HTERT RPE-1 (cell line): ENCODE data around the gene MRTFA.

Experiments
- in situ Hi-C: fragments of 300-500 bp; cut with MboI; formaldehyde crosslinking; loops from 4 replicates; pipeline ENCODE4 v1.14.3; 2020; ENCODE audit warnings: low sequenced_read_pairs

The MRTFA gene

DNA sequence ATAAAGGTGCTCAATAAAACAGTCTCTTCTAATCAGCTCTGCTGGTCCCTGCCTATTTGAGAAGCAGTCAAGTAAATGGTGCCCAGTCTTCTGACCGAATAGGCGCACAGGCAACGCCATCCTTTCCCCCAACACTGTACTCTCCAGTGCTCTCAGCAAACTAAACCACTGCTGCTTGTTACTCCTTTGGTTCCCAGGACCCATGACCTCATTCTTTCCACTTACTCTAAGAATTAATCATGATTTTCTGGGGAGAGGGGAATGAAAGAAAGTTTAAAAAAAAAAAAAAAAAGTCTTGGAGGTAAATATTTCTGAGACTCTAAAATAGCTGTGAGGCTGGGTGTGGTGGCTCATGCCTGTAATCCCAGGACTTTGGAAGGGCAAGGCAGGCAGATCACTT lies 202.4 kb downstream of the MRTFA start:
- in situ Hi-C loops: no loop called here

DNA sequence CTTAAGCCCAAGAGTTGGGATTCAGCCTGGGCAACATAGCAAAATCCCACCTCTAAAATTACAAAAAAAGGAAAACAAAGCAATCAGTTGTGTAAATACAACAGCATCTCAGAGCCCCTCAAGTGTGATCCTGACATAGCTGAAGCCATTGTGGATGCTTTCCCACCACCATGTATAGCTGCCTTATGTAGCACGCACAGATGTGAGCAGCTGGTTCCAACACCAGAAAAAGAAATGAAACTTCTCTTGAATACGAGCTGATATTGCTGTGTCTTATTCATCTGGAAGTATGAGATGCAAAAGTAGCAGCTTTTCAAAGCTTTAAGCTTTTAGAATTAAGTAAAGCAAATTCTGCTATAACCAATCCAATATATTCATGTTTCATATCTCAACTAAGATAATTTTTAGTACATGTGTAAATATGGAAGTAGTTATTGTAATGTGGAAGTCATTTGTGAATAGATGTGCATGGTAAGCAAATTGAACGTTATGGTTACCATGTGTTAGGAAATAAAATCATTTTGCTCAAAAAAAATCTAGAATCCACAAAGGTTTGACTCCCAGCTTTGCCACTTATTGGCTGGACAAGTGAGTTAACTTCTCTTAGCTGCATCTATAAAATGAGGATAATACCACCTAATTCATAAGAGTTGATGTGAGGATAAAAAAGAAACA lies 203.0 kb downstream of the MRTFA start:
- in situ Hi-C loops: no loop called here

DNA sequence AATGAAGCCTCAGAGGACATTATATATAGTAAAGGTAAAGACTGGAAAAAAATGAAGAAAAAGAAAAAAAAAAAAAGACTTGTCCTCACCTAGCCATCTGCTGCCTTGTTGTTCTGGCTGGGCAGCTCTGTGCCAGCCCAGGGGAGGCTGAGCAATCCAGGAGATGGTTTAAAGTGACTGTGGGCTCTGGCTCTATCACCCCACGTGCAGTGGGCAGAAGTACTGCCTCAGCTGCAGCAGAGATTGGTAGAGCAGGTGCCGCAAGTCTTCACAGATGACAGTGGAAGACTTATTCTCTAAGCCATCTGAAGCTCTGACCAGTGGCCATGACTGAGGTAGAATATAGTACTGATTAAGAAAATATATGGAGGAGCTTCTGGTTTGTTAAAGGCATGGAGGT lies 203.9 kb downstream of the MRTFA start:
- in situ Hi-C loops: no loop called here

DNA sequence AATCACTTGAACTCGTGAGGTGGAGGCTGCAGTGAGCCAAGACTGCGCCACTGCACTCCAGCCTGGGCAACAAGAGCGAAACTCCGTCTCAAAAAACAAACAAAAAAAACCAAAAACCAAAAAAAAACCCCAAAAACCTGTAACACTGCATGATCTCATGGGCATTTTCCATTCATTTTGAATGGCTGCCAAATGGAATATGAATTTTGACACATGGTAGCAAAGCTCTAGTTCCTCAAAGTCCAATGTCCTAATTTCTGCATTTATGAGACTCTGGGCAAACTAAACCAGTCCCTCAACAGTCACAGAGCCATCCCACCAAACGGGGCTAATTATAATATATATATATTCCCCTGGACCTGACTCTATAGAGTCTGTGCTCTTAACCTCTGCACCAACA lies 204.4 kb downstream of the MRTFA start:
- in situ Hi-C loops: no loop called here

DNA sequence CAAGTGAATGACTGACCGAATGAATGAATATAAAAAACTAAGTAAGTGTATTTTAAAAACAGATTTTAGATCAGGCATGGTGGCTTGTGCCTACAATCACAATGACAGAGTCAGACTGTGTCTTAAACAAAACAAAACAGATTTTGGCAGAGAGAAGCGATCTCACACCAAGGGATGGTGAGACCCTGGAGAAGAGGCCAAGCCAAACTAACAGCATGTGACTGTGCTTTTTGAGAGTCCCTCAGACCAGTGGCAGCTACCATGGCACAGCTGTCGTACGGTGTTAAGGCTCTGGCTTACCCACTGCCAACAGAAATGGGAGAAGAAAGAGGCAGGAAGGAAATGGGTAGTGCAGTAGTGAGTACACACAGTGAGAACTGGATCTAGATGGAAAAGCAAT lies 205.5 kb downstream of the MRTFA start:
- in situ Hi-C loops: no loop called here

DNA sequence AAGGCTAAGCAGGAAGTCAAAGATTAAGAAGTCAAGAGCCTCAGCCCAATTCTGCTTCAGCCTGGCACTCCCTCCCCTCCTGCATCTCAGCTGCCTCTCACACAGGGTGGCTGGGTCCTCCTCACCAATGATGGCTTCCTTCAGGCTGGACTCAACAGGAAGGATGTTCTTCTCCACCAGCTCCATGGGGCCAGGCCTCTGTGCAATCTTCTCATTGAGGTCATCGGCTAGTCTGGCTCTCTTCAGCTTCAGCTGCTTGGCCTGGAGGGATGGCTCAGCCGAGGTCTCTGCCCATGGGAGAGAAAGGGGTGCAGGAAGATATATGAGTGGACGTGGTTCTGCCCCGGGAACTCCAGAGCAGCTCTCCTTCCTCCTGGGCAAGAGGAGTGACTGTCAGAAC lies 207.0 kb downstream of the MRTFA start:
- in situ Hi-C loops: no loop called here

DNA sequence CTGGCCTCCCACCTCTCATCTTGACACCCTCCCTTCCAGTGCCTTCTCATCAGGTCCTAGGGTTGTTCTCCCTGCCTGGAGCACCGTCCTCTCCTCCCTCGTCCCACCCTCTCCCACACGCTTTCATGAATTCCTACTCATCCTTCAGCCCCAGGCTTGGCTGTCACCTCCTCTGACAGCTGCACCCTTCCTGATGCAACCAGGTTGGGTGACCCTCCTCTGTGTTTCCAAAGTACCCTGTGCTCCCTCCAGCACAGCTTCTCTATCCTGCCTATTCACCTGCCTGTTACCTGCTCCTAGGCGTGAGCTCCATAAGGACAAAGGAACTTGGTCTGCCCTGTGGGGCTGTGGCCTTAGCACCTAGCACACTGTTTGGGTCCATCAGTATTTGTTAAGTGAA lies 207.7 kb downstream of the MRTFA start:
- in situ Hi-C loops: no loop called here

DNA sequence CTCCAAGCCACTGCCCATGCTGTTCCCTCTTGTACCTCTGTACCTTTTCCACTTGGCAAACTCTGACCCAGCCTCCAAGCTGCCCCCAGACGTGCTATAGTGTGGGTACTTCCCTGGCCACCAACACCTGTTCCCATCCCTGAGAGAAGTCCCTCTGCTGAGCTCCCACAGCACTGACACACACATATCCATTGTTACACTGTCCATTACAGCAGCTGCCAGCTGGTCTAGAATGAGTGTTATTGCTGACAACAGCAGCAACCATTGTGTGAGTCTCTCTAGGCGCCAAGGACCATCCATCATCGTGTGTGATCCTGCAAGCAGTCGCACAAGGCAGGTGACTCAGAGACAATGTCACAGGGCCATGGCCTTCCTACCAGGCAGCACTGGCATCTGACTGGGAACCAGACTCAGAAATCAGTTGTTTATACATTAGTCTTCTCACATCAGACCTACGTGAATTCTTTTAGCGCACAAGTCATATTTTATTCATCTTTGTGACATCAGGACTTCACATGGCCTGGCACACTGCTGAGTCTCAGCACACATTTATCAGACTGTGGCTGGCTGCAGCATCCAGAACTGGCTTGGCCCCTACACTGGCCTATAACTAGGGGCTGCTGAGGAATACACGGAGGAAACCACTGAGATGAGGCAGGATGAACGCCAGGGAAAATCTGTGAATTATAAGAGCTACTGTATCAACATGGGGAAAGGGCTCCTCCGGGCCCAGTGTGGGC lies 209.8 kb downstream of the MRTFA start:
- in situ Hi-C loops: no loop called here

DNA sequence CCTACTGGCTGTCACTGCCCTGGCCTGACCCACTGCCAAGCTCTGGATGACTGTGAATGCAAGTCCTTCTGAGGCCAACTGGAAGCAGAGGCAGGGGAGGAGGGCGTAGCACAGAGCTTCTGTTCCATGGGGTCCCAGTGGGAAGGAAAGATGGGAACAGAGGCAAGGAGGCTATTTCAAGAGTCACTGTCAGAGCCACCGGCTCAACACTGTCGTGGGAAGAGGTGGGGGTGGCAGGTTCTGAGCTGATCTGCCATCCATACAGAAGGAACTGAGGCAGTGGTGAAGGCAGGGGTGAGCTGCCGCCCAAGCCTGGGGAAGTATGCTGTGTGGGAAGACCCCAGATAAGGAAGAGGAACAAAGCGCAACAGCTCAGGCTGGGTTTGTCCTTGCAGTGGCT lies 211.4 kb downstream of the MRTFA start:
- in situ Hi-C loops: no loop called here

DNA sequence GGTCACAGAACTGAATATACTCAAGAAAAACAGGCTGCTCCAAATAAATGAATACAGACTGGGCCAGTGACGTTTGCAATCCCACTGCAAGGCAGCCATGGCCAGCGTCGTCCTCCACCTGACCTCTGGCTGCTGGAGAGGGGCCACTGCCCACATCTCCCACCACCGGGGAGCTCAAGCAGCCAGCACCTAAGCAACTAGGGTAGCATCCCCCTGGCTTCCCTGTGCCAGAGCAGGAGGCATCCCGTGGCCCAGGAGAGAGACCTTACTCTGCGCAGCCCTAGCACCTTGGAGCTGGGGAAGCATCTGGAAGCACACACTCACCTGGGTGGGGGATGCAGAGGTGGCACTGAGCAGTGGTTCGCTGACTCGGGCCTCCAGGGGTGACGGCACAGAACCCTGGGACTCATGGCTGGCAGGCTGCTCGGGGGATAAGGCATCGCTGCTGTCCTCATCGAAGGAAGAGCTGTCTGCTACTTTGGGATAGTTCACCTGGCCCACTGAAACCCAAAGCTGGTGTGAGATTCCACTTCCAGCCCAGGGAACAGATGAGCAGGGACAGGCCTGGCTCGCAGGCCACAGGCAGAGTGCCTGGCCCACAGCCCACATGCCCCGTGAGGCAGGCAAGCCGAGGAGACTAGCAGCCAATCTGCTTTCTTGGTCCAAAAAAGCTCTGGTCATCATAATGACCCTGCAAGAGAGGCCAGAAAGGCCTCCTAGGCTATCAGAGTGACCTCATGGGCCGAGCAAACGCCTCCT lies 212.5 kb downstream of the MRTFA start:
- in situ Hi-C loops: no loop called here

DNA sequence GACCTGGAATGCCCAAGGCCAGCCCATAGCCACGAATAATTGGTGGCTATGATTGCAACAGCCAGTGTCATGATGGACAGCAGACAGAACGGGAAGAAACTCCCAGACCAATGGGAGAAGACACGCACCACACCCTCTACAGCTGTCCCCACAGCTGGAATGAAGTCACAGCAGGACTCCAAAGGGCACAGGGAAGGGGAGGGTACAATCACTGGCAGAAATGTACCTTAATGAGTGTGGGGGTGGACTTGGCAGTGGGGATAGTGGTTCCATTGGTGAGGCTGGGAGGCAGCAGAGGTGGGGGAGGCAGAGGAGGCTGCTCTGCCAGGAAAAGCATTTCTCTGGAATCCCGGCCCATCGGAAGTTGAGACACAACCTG lies 213.2 kb downstream of the MRTFA start:
- in situ Hi-C loops: no loop called here

DNA sequence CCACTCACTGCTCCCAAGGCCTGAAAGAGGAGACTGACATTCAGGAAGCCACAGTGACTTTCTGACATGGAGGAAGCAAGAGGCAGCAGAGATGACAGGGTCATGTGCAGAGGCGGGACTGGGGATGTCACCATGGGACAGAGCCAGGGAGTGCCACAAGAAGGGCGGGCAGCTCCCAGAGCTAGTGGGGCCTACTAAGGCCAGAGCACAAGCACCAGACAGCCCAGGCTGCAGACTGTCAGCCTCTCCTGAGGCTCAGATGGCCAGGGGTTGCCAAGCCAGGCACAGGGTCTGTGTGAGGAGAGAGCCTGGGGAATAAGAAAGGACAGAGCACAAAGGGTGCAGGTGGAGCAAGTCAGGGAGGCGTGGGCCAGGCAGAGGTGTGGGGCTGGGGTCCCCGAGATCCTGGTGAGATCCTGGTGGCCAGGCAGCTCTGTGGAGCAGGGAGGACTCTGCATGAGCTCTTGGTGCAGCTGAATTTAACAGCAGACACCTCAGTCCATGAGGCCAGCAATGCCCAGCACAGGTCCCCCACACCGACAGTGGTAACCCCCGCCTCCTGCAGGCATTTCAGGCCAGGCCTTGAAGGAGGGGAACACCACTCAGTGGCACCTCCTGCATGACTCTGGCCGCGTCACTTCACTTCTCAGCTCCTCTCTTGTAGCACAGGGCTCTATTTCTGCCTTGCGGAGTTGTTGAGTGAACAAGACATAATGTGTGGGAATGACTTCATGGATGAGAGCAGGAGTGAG lies 213.8 kb downstream of the MRTFA start:
- in situ Hi-C loops: no loop called here

DNA sequence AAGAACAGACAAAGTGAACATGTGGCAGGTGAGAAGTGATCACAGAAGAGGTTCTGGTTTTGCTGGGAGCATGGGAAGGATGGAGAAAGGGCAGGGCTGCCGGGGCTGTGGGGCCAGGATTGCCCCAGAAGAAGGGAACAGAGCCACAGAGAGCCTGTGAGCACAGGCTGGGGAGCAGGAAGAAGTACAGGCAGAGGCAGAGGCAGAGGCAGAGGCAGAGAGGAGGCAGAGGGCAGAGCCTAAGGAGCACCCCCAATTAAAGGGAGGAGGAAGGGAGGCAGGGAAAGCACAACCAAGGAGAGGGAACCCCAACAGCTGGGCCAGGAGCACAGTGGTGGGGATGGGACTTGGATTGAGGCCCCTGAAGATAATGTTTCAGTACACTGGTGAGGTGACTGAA lies 214.6 kb downstream of the MRTFA start:
- in situ Hi-C loops: no loop called here

DNA sequence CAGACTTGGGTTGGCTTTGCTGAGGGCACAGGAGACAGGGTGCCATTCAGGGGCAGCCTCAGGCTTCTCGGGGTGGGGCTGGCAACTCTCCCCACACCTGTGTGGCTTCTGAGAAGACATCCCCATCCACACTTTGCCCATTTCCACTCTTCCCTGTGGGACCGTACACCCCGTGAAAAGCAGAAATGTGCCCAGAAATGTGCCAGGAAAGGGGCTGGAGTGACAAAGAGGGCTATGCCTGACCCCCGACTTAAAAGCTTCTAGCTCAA lies 215.5 kb downstream of the MRTFA start:
- in situ Hi-C loops: no loop called here

DNA sequence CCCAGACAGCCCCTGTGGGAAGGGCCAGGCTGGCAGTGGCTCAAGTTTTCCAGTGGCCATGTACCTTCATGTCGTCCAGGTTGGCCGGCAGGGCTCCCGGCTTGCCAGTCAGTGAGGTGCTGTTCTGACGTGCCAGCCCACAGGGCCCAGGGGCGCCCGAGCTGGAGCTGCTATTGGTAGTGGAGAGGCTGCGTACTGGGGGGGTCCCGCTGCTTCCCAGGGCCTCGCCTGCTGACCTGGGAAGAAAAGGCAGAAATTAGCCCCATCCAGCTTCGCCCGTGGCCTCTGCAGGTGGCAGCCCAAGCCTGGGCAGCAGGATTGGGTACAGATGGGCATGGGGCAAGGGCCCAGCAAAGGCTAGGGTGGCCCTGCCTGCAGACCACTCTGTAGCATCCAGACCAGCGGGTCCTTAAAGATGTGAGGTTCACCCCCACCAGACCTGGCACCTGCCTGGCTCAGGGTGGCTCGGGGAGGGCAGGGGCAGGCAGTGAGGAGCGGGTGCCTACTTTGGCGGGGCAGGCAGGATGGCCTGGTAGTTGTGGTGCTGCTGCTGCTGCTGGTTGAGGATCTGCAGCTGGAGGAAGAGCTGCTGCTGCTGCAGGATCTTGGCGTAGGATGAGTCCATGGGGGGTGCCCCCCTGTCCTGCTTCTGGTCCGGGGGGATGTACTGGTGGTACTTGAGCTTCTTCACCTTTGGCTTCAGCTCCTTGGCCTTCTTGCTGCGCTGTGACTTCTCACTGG lies 216.0 kb downstream of the MRTFA start:
- in situ Hi-C loops: no loop called here

DNA sequence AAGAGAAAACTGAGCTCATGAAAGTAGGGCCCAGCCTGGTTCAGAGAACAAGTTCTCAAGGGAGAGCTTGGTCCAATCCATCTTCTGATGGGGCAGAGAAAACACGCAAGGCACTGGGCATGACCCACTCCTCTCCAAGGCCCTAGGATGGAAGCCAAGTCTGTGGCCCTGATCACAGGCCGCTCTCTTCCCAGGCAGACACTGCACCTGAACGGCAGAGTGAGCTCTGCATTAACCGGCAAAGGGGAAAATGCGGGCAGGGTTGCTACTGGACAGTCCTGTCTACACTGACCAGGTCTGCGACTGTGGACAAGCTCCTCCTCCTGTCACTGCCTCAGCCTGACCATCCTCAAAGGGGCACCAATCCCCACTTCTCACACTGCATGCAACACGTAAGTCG lies 216.8 kb downstream of the MRTFA start:
- in situ Hi-C loops: no loop called here

DNA sequence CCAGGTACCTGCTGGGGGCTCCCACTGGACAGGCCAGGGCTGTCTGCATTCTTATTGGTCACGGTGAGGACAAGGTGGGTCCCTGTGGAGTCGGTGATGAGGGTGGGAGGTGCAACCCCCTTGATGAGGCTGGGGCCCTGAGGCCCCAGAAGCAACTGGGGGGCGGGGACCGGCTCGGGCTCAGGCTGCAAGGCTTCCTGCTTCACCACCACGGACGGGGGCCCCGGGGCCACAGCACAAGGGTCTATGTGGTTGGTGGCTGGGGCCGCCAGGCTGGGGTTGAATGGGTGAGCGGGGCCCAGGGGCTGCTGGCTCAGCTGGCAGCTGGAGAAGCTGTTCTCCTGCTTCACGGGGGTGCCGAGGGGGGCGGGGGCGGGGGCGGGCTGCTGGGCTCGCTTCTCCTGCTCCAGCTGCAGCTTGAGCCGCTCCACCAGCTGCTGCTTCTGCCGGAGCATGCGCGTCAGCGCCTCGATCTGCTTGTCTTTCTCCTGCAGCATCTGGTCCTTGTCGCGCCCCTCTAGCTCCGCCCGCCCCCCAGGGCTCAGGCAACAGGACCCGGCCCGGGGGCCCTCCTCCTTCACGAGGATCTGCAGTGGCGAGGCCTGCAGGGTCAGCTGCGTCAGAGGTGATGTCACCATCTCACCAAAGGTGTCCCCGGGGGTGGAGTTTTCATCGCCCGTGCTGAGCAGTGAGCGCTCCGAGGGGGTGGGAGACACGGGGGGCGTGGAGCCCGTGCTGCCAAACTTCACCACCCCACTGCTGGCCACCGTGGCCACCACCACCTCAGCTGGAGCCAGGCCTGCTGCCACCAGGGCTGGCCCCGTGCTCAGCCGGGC lies 217.9 kb downstream of the MRTFA start:
- in situ Hi-C loops: no loop called here

DNA sequence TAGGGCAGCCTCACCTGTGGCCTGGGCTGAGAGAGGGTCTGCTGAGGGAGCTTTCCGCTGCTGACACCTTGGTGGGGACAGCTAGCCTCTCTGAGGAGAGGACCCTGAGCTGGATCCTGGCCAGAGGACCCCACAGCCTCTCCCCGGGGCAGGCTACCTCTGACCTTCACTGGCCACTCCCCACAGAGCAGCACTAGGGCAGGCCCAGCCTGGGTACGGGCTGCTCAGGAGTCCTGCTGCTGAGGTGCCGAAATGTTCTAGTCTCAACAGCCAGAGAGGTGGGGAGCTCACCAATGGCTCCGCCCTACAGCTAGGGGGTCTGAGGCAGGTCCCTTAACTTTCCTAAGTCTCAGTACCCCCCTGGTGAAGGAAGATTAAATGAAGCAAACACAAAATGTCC lies 218.6 kb downstream of the MRTFA start:
- in situ Hi-C loops: no loop called here

DNA sequence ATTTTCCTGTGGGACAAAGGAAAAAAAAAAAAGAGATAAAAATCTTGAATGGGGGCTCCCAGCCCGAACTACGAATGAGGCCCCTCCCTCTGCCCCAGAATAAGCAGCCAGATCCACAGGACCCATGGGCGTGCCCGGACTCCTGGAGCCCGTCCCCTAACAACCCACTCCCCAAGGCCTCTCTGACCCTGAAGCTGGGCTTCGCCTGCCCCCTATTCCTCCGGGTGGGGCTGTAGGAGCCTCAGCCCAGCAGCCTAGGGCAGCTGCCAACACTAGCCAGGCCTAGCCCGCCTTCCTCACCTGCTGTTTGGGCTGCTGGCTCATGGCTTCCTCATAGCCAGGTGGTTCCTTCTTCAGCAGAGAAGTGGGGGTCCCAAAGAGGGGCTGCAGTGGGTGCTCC lies 219.5 kb downstream of the MRTFA start:
- in situ Hi-C loops: no loop called here

DNA sequence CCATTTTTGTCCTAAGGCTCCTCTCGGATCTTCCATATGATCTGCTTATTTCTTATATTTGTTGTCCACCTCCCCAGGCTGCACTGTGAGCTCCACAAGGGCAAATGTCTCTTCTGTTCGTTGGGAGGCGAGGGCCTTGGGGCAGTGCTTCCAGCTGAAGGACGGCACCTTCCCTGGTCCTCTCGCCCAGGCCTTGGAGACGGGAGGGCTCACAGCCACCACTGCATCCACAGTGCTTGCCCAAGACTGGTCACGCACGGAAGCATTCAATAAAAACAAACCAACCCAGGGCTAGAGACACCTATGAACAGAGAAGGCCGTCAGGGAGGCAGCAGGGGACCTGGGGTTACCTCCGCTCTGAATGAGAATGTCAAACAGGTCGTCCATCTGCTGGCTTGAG lies 219.9 kb downstream of the MRTFA start:
- in situ Hi-C loops: no loop called here
